ENCODE data around the gene DLL1.

Gene DLL1

GRCh38 chr6:170271771-170272314, 19.0 kb downstream of the DLL1 start:
- no peak overlapping the region for H3K4me3 ChIP-seq (replicated peaks in 1 of 2; ENCODE audit: low read depth in 2 of 2, low read length in 2 of 2)
- TF ChIP-seq CTCF (IDR thresholded peaks at IDR 0.05; ENCODE audit: low read depth, low read length), result no peak

GRCh38 chr6:170270984-170271593, 19.8 kb downstream of the DLL1 start:
- no peak overlapping the region for H3K4me3 ChIP-seq (replicated peaks in 1 of 2; ENCODE audit: low read depth in 2 of 2, low read length in 2 of 2)

More at GRCh38 chr6:170271771-170272314, 19.0 kb downstream of the DLL1 start:
- DNase-seq (ENCODE audit: low read depth in 2 of 2), result no peak

GRCh38 chr6:170269846-170270541, 20.9 kb downstream of the DLL1 start:
- no peak overlapping the region for H3K4me3 ChIP-seq (replicated peaks in 1 of 2; ENCODE audit: low read depth in 2 of 2, low read length in 2 of 2)
- TF ChIP-seq CTCF (IDR thresholded peaks at IDR 0.05; ENCODE audit: low read depth, low read length), result no peak
- DNase-seq (ENCODE audit: low read depth in 2 of 2), result no peak

More at GRCh38 chr6:170270984-170271593, 19.8 kb downstream of the DLL1 start:
- DNase-seq (ENCODE audit: low read depth in 2 of 2), result no peak
- TF ChIP-seq CTCF (IDR thresholded peaks at IDR 0.05; ENCODE audit: low read depth, low read length), result no peak

GRCh38 chr6:170269151-170269845, 21.6 kb downstream of the DLL1 start:
- no peak overlapping the region for H3K4me3 ChIP-seq (replicated peaks in 1 of 2; ENCODE audit: low read depth in 2 of 2, low read length in 2 of 2)
- no peak for DNase-seq (ENCODE audit: low read depth in 2 of 2)
- TF ChIP-seq CTCF (IDR thresholded peaks at IDR 0.05; ENCODE audit: low read depth, low read length), result no peak

GRCh38 chr6:170268216-170269129, 22.4 kb downstream of the DLL1 start:
- H3K4me3 ChIP-seq (replicated peaks in 1 of 2; ENCODE audit: low read depth in 2 of 2, low read length in 2 of 2), result no peak overlapping the region
- DNase-seq (ENCODE audit: low read depth in 2 of 2), result no peak
- no peak for TF ChIP-seq CTCF (IDR thresholded peaks at IDR 0.05; ENCODE audit: low read depth, low read length)

GRCh38 chr6:170267688-170268087, 23.2 kb downstream of the DLL1 start:
- H3K4me3 ChIP-seq (replicated peaks in 1 of 2; ENCODE audit: low read depth in 2 of 2, low read length in 2 of 2), result no peak overlapping the region
- no peak for TF ChIP-seq CTCF (IDR thresholded peaks at IDR 0.05; ENCODE audit: low read depth, low read length)

More at GRCh38 chr6:170267688-170268087, 23.2 kb downstream of the DLL1 start:
- DNase-seq (ENCODE audit: low read depth in 2 of 2), result no peak
